HS-5 (cell line): ENCODE data around the gene CSNK1A1L.

ENCODE experiments used
- DNase-seq: peaks from one replicate; pipeline ENCODE4 v3.0.0-alpha.2; 2012; ENCODE audit warnings: low read depth

The CSNK1A1L gene

DNA sequence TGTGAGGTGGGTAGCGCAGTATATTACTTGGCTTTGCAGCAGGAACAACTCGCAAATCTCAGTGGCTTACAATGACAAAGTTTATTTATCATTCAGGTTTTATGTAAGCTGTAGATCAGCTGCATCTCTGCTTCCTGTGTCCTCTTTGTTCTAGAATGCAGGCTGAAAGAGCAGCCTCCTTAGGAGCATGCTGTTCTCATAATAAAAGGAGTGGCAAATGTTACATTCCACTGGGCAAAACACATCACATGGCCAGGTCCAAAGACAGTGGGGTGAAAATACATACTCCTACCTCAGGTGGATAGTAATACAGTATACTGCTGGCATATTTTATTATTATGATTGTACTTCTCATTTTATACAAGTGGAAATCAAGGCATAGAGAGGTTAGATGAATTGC is 1.2 kb upstream of the CSNK1A1L start:
- no peak for DNase-seq

DNA sequence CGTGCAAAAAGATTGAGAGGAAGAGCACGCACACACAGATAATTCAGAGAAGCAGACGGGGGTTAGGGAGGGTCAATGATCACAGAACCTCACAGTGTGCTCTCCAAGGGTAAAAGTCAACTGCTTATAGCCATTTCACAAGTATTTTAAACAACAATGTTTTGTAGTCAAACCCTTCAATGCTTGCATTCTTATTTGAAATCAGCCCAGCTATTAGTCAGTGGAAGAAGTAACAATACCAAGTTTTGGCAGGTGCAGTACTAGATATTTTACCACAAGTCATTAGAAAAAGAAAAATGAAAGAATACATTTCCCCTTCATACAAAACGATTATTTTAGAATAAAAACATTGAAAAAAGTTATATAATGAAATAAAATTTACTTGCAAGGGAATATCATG is 2.6 kb downstream of the CSNK1A1L start:
- no peak for DNase-seq

DNA sequence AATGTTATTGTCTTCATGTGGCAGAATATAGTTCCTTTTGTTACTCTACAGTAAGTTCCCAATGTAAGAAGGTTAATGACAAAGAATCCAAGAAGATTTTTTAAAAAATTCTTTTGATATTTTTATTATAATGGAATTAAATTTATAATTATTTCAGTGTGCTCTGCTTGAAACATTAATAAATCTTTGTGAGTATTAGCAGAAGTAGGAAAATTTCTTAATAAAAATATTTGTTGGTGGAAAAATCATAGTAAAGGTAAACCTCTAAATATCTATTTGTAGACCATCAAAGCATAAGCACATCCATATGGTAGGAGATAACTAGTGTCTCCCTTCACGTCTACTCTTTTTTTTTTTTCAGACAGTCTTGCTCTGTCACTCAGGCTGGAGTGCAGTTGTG is 4.3 kb downstream of the CSNK1A1L start:
- no peak for DNase-seq

DNA sequence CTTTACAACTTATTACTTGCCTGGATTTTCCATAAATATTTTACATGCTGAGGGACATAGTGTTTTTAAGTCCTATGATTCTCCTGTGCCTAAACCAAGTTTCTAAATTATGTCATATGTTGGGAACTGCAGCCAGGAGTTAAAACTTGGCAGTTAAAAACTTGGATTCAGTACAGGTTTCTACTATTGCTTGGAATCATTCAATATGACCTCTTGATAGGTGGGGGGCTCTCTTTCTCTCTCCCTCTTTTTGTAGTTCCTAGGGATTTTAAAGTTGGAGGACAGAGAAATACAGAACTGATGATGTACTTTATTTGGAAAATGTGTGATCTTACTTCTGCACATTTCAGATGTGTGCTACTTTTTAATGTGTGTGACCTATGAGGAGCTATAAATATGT is 4.7 kb downstream of the CSNK1A1L start:
- no peak for DNase-seq

DNA sequence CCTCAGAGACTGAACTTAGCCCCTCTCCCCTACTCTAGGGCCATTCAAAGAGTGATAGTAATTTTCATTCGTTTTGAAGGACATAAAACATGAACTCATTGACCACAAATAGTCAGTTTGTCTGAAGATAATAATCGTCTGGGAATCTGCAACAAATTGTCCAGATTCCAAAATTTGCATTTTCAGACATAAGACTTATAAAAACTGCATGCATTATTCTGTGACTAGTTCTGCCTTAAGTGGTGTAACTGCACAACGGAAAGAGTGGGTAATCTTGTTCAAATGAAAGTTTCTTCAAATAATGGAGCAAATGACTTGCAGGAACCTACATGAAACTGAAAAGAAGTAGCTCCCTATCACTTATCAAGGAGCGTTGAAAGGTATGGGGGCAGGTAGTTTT is 8.4 kb downstream of the CSNK1A1L start:
- no peak for DNase-seq

DNA sequence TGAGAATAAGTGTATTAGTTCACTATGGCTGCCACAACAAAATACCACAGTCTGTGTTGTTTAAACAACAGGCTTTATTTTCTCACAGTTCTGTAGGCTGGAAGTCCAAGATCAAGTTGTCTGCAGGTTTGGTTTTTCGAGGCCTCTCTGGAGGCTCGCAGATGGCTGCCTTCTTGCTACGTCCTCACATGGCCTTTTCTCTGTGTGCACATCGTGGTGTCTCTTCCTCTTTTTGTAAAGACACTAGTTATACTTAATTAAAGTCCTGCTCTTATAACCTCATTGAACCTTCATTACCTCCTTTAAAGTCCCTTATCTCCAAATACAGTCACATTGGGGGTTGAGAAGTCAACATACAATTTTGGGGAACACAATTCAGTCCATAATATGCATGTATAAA is 10.6 kb downstream of the CSNK1A1L start:
- no peak for DNase-seq

DNA sequence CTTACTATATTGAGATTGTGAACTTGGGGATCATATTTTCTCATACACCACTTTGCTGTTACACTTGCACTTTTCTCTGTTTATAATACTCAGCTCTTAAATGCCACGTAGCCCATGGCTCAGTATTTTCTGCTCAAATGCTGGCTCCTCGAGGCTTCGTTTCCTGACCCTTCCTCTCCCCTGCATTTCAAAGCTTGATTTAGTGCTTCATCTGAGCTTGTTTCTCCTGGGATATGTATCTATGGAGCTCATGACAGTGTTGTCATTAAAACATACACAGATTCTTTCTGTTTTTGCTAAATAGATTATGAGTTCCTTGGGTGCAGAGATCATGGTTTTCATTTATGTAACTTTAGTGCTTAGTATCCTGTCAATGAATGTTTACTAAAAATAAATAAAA is 11.4 kb downstream of the CSNK1A1L start:
- DNase-seq: no peak

DNA sequence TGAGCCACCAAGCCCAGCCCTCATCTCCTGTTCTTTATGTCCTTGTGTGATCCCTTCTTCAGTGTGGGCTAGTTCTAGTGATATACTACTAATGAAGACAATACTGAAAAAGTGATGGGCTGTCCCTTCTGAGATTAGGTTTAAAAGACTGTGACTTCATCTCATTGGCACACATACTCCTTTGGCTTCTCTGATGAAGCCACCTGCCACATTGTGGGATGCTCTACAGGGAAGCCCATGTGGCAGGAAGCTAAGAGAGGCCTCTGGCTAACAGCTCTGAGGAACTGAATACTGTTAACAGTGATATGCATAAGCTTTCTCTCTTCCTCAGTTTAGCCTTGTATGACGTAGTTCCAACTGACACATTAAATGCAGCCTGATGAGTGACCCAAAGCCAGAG is 13.6 kb downstream of the CSNK1A1L start:
- no peak for DNase-seq

DNA sequence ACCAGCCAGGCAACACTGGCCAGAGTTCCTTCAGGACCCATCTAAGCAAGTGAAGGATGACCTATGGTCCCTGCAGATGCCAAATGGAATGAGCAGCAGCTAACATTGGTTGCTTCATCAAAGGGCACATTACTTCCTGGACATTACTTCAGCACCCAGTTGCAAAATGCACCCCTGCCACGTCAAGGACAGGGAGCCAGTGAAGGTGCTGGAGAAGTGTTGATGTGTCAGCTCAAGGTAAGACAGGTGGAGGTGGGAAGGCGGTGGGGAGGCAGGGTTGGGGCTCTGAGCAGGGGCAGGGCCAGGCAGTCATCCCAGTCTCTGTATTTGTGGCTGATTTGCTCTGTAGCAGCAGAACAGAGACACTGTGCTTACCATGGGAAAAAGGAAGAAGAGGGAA is 14.6 kb downstream of the CSNK1A1L start:
- DNase-seq: no peak

DNA sequence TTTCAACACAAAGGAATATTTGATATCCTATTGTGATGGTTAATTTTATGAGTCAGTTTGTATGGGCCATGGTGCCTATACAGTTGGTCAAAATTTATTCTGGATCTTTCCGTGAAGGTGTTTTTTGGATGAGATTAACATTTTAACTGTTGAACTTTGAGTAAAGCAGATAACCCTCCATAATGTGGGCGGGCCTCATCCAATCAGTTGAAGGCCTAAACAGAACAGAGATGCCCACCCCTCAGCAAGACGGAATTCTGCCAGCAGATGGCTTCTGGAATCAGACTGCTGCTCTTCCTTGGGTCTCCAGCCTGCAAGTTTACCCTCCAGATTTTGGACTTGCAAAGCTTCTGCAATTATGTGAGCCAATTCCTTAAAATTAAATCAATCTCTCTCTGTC is 16.0 kb downstream of the CSNK1A1L start:
- no peak for DNase-seq

DNA sequence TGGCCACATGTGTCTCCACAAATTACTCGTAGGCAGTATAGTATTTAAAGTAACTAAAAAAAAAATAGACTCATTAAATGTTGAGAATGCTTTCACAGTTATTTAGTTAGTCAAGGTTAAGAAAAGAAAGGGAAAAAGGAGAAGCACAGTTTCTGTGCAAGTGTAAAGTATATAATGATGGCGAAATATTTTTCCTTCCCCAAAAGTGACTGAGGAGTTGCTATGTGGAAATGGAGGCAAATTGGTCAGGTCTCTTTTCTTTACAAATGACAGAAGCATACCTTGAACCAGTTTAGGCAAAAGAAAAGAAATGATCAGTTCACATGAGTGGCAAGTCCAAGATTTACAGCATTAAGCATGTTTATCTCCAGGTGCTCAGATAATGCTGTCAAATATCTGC is 18.0 kb downstream of the CSNK1A1L start:
- DNase-seq: no peak

DNA sequence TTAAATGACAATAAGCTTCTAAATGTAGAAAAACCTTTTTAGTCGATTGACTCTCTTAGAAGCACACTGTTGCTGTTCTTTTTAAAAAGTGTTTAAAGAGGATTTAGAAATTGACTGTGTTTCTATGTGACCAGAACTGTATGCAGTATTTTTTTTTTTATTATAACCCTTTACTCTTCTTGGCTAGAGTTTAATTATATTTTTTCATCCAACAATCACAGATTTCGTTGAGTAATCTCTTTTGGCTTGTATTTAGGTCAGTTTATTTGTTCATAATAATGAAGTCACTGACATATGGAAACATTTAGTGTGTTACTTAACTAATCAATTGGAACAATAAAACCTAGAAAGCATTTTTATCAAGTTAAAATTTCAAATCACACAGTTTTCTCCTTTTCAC is 19.9 kb downstream of the CSNK1A1L start:
- no peak for DNase-seq

DNA sequence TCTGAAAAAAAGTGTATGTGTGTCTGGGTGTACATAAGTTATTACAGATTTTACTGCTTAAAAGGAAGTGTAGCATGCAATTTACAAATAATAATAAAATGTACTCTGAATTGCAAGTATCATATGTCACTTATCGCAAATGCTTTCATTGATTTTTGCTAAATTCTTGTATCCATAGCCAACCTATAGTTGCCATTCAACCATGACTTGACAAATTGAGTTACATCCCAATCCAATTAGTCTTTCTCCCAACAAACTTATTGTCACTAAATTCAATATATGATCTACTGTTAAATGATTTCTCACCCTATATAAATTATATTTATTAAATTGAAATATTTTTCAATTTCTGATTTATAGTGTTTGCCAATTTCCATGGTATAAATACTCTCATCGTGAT is 28.6 kb downstream of the CSNK1A1L start:
- DNase-seq: no peak

DNA sequence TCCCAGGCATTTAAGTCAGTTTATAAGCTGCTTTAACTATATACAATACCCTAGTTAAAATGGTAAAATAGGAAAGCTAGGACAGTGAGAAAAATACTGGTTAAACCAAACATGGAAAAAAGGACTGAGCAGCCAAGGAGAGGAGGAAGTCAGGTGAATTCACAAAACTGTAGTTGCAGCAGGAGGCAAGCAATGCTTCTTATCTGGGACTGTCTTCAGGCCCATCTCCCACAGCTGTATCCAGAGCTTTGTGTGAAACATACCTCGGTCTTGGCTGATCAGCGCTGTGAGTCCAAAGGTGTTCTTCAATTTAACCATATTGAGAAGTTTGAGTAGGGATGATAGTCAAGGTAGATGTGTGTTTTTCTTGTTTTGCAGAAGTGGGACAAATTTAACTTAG is 30.3 kb downstream of the CSNK1A1L start:
- no peak for DNase-seq

DNA sequence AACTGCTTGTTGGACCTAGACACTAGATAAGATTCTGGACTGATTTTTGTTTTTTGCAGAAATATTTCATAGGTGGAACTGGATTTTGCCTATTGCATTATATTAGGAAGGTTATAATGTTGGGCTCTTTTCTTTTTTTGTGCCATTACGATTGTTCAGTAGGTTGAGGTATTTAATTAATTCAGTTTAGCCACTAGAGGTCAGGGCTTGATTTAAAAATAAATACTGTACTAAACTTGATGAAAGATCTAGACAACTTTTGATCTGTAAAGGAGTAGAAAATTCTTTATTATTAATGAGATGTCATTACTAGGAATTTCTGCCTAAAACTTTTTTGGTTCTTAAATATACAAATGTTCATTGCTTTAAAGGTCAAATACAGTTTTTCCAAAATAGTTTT is 30.8 kb downstream of the CSNK1A1L start:
- peak; percentile 1 for DNase-seq

DNA sequence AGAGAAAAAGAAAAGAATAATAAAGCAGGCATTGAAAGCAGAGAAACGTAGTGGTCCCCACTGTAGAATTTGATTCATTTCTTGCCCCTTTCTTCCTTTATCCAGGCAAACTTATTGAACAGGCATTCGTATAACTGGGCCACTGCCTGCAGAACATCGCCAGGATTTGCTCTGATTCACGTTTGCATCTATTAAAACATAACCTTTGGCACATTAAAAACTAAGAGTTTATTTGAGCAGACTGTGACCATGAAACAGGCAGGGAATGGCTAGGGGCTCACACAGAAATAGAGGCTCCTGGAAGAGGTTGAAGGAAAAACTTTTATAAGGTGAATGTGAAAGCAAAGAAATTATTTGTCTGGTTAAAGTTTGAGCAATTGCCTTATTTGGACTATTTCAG is 33.4 kb downstream of the CSNK1A1L start:
- no peak for DNase-seq

DNA sequence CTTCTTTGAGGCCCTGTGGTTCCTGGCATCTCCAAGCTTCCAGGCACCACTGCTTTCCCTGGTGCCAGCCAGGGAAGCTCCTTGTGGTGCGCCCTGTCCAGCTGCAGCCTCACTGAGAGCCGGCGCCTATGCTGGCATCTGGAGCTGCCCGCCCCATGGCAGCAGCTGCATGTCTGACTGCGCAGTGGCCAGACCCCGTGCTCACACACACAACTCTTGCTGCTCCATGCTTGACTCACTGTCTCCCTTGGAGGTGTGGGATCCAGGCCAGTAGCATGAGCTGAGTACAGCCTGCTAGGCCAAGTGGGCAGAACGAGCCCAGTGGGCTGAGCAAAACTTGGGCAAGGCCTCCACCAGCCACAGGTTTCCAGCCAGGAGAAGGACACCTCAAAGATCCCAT is 34.5 kb downstream of the CSNK1A1L start:
- DNase-seq: no peak

DNA sequence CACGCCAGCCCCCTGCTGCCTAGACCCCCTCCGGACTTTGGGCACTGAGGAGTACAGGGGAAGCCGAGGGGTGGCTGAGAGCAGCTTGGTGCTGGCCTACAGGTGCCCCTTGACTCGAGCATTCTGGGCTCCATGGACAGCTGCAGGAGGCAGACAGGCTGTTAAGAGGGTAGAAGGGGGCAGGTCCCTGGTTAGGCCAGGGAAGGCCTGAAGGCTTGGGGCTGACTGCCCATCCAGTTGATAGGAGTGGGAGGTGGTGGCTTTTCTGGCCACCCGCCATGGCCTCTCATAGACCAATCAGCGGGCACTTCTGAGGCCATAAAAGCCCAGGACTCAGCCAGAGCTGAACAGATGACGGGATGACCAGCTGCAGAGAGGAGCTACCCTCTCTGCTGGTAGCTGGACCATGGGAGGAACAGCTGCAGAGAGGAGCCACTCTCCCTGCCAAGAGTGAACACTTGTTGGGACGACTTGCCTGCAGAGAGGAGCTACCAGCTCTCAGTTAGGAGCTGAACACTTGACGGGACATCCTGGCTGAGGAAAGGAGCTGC is 35.2 kb downstream of the CSNK1A1L start:
- DNase-seq: no peak

DNA sequence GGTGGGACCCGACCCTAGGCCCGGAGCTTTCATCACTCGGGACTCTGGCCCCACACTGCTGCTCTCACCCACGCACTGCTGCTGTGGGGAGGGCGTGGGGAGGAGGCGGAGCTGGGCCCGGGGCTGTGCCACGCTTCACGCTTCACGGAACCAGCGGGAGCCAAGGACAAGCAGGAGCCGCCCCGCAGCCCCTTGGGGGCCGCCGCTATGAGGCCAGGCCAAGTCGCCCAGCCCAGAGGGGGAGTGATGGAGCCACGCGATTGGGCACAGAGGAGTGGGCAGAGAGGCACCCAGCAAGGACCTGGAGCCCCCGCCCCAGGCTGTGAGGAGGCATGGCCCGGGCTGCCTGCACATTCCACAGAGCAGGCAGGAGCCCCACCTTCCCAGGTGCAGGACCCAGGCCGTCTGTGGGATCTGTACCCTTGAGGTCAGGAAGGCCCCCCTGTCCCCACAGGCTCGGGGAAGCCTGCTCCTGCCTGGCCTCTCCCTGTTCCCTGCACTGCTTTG is 35.8 kb downstream of the CSNK1A1L start:
- DNase-seq: no peak

DNA sequence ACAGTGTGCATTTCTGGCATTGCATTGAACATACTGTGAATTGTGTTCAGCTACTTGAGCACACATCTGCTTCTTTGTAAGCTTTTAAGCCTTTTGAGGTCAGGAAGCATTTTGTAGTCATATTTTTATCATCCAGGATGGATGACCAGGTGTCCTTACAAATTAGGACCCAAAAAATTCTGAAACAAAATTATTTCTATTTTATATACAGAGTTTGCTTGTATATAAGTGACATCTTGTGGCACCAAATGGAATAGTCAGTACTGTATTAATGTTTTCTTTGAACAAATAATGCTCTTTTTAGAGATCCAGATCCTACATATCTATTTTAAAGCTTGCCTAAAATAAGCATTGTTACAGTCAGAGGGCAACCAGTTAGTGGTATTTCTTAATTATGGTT is 36.5 kb downstream of the CSNK1A1L start:
- DNase-seq: no peak

DNA sequence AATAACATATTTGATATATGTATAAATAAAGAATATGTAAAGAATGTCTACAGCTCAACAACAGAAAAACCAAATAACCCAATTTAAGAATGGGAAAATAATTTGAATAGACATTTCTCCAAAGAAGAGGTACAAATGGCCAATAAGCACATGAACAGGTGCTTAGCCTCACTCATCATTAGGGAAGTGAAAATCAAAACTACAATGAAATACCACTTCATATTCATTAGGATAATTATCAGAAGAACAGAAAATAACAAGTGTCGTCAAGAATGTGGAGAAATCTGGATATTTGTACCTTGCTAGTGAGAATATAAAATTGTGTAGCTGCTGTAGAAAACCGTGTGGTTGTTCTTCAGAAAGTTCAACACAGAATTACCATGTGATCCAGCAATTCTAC is 37.6 kb downstream of the CSNK1A1L start:
- no peak for DNase-seq

DNA sequence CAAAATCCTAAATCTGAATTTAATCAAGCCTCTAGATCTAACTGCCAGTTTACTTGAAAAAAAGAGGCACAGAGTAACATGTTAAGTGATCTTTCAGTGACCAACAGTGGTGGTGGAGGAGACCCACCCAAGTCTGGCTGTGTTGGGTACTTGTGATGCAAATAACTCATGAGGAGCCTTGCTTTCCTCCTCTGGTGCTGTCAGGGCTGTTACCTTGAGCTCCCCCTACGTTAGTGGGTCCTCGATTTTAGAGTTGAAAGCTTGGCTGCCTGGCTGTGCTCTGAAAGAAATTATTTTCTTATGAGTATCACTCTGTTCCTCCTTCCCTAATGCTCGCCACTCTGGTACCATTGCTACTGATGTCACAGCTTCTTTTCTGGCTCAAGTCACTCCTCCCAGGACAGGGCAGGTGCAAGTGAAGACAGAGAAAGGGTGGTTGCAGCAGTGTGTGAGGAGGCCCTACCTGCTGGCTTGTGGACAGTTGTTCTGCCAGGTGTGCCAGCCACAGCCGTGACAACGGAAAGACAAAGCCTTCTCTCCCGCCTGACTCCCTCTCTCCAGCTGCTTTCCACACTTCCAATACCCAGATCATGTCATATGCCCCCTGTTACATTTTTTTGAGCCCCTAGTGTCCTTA is 39.5 kb downstream of the CSNK1A1L start:
- DNase-seq: no peak

DNA sequence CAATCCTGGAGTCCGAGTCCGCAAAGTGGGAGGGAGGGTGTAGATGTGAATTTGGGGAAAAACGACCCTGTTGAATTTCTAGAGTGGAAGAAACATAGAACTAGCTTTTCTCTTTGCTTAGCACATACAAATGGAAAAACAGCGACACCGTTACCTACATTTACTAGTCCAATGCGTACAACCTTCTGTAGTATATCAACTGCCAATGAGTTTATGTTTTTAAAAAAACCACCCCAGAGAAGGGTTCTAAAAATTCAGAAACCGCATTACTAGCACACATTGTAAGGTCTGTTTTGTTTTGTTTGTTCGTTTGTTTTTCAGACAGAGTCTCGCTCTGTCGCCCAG is 45.6 kb downstream of the CSNK1A1L start:
- DNase-seq: no peak
